ENCODE measurements around the gene BUB3.

DNA sequence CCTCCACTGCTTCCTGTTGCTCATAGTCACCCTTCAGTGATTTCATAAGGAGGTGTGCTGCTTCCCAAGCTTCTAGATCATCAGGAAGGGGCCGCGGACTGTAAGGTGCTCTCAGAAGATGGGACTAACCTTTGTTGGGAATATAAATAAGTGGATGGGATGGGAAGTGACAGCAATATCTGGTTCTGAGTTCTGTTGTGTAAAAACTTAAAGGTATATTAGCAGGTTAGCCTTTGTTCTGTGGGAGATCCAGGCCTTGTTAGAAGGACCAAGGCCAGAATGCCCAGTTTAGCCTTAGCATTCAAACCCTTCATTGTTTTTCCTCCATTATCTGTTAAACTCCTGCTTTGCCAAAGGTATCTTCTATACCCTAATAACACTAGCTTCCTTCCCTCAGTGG is 12.4 kb downstream of the BUB3 start:
- TF ChIP-seq, protein P1, sequence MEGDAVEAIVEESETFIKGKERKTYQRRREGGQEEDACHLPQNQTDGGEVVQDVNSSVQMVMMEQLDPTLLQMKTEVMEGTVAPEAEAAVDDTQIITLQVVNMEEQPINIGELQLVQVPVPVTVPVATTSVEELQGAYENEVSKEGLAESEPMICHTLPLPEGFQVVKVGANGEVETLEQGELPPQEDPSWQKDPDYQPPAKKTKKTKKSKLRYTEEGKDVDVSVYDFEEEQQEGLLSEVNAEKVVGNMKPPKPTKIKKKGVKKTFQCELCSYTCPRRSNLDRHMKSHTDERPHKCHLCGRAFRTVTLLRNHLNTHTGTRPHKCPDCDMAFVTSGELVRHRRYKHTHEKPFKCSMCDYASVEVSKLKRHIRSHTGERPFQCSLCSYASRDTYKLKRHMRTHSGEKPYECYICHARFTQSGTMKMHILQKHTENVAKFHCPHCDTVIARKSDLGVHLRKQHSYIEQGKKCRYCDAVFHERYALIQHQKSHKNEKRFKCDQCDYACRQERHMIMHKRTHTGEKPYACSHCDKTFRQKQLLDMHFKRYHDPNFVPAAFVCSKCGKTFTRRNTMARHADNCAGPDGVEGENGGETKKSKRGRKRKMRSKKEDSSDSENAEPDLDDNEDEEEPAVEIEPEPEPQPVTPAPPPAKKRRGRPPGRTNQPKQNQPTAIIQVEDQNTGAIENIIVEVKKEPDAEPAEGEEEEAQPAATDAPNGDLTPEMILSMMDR (IDR thresholded peaks at IDR 0.05), result no peak
- no peak for TF ChIP-seq EZH2 (IDR thresholded peaks at IDR 0.05)

Measured in neural progenitor cell (in vitro differentiated cells).